IMR-90 (cell line): Measurements from ENCODE around the gene MAP3K8. TPM values are rescaled to one million over a fixed set of nuclear protein-coding genes. Genes with fewer than 3 reads are reported as not detected.

ENCODE experiments used
- ATAC-seq: fragments of 200-7000 bp; cut with Tn5 transposase; 2 replicates; pipeline ENCODE4 v1.9.1; 2020; ENCODE audit warnings: low read depth, mild to moderate bottlenecking, moderate library complexity
- BruUV-seq: library from RNA; stranded (reverse); fragments of 400-500 nt; replicated peaks from 2 replicates; lab custom pipeline; 2021; lab: Mats Ljungman, UMichigan
- CTCF ChIA-PET: fragments of 300-600 bp; formaldehyde crosslinking; extraction: SDS; loops from one replicate; lab custom pipeline; 2021; ENCODE audit warnings: antibody characterized with exemption; lab: Yijun Ruan, JAX
- POLR2A ChIA-PET: fragments of 300-600 bp; sonication (Branson Sonifier 250); formaldehyde crosslinking; loops from one replicate; lab custom pipeline; 2022; ENCODE audit warnings: antibody characterized with exemption; ENCODE audit not compliant: unreplicated experiment; lab: Charles Lee
- DNase-seq: peaks from one replicate; pipeline ENCODE4 v3.0.0; 2013
- H2AFZ ChIP-seq: replicated peaks from 2 replicates; pipeline ENCODE3; 2013; ENCODE audit warnings: low read length, mild to moderate bottlenecking; ENCODE audit not compliant: poor library complexity
- H2AK5ac ChIP-seq: 2 replicates; pipeline ENCODE4 v1.6.1; 2013; ENCODE audit warnings: low read depth, low read length, inconsistent platforms
- H2AK9ac ChIP-seq: replicated peaks from 2 replicates; pipeline ENCODE3; 2013; ENCODE audit warnings: mild to moderate bottlenecking, low read depth, low read length, moderate library complexity; ENCODE audit not compliant: poor library complexity
- H2BK120ac ChIP-seq: 2 replicates; pipeline ENCODE4 v1.6.1; 2013; ENCODE audit warnings: low read depth, low read length, inconsistent platforms
- H2BK15ac ChIP-seq: 3 replicates; pipeline ENCODE4 v1.6.1; 2013; ENCODE audit warnings: low read depth, low read length, inconsistent platforms
- H2BK20ac ChIP-seq: 2 replicates; pipeline ENCODE4 v1.6.1; 2013; ENCODE audit warnings: low read depth, mild to moderate bottlenecking, inconsistent platforms, low read length, moderate library complexity
- H2BK5ac ChIP-seq: 2 replicates; pipeline ENCODE4 v1.6.1; 2013; ENCODE audit warnings: mild to moderate bottlenecking, low read depth, low read length, inconsistent platforms; ENCODE audit not compliant: poor library complexity, severe bottlenecking
- H3K14ac ChIP-seq: replicated peaks from 2 replicates; pipeline ENCODE4 v1.6.1; 2013; ENCODE audit warnings: low read depth, low read length, inconsistent platforms
- H3K18ac ChIP-seq: 2 replicates; pipeline ENCODE4 v1.6.1; 2013; ENCODE audit warnings: low read depth, low read length, control low read depth
- H3K23ac ChIP-seq: 2 replicates; pipeline ENCODE4 v1.6.1; 2013; ENCODE audit warnings: low read depth, low read length, inconsistent platforms
- H3K27ac ChIP-seq: 2 replicates; pipeline ENCODE4 v1.5.1; 2013; ENCODE audit warnings: mild to moderate bottlenecking, control low read depth, low read length; ENCODE audit not compliant: insufficient read depth
- H3K27me3 ChIP-seq: 2 replicates; pipeline ENCODE4 v1.6.1; 2013; ENCODE audit warnings: low read length; ENCODE audit not compliant: control insufficient read depth, insufficient read depth
- H3K36me3 ChIP-seq: 2 replicates; pipeline ENCODE4 v1.6.1; 2013; ENCODE audit warnings: low read length, mixed read lengths; ENCODE audit not compliant: control insufficient read depth, insufficient read depth
- H3K4ac ChIP-seq: 2 replicates; pipeline ENCODE4 v1.6.1; 2013; ENCODE audit warnings: low read depth, low read length, inconsistent platforms
- H3K4me1 ChIP-seq: 2 replicates; pipeline ENCODE4 v1.6.1; 2013; ENCODE audit warnings: low read length, mixed read lengths; ENCODE audit not compliant: control insufficient read depth, insufficient read depth
- H3K4me2 ChIP-seq: 2 replicates; pipeline ENCODE4 v1.6.1; 2013; ENCODE audit warnings: low read depth, mild to moderate bottlenecking, control low read depth, low read length, moderate library complexity
- H3K4me3 ChIP-seq: 2 replicates; pipeline ENCODE4 v1.5.1; 2013; ENCODE audit warnings: low read depth, mild to moderate bottlenecking, control low read depth, low read length, moderate library complexity; ENCODE audit not compliant: insufficient read depth
- H3K56ac ChIP-seq: 2 replicates; pipeline ENCODE4 v1.6.1; 2013; ENCODE audit warnings: low read length, inconsistent platforms; ENCODE audit not compliant: insufficient read depth; ENCODE audit errors: extremely low read depth
- H3K79me1 ChIP-seq, 2 experiments: 2 replicates each; pipeline ENCODE4 v1.6.1; 2013; ENCODE audit warnings: low read length in 2 of 2, inconsistent platforms in 1 of 2, low read depth in 1 of 2
- H3K9ac ChIP-seq: 2 replicates; pipeline ENCODE4 v1.6.1; 2013; ENCODE audit warnings: low read depth, low read length, control low read depth
- H3K9me1 ChIP-seq: 2 replicates; pipeline ENCODE4 v1.6.1; 2013; ENCODE audit warnings: low read length, inconsistent platforms; ENCODE audit not compliant: insufficient read depth
- H3K9me3 ChIP-seq: 2 replicates; pipeline ENCODE4 v1.6.1; 2013; ENCODE audit warnings: low read length; ENCODE audit not compliant: control insufficient read depth, insufficient read depth
- H4K20me1 ChIP-seq: 2 replicates; pipeline ENCODE4 v1.6.1; 2013; ENCODE audit warnings: low read length, inconsistent platforms; ENCODE audit not compliant: insufficient read depth
- H4K5ac ChIP-seq: 2 replicates; pipeline ENCODE4 v1.6.1; 2013; ENCODE audit warnings: mild to moderate bottlenecking, low read depth, low read length, control low read depth
- H4K8ac ChIP-seq, 2 experiments: 2 replicates each; pipeline ENCODE4 v1.6.1; 2013; ENCODE audit warnings: low read depth in 2 of 2, low read length in 2 of 2, control low read depth in 1 of 2, inconsistent platforms in 1 of 2
- H4K91ac ChIP-seq: 2 replicates; pipeline ENCODE4 v1.6.1; 2013; ENCODE audit warnings: low read depth, low read length, inconsistent platforms; ENCODE audit not compliant: insufficient read depth
- BHLHE40 ChIP-seq: fragments of 150-350 bp; IDR thresholded peaks from 2 replicates; pipeline ENCODE4 v1.6.1; 2016; ENCODE audit warnings: mild to moderate bottlenecking, low read depth, low read length
- CEBPB ChIP-seq: IDR thresholded peaks from 2 replicates; pipeline ENCODE4 v1.6.1; 2012; ENCODE audit warnings: low read depth, low read length, improper control_type of control experiment
- CHD1 ChIP-seq: IDR thresholded peaks from 2 replicates; pipeline ENCODE4 v1.6.1; 2012; ENCODE audit warnings: low read depth, low read length, improper control_type of control experiment
- CTCF ChIP-seq: conservative IDR thresholded peaks from 2 replicates; pipeline ENCODE4 v1.5.1; 2012; ENCODE audit warnings: mild to moderate bottlenecking, low read depth, low read length, improper control_type of control experiment
- ELK1 ChIP-seq: fragments of 150-350 bp; IDR thresholded peaks from 2 replicates; pipeline ENCODE4 v1.6.1; 2016; ENCODE audit warnings: low read depth, mild to moderate bottlenecking, low read length, moderate library complexity, borderline replicate concordance
- FOS ChIP-seq: fragments of 150-350 bp; IDR thresholded peaks from 2 replicates; pipeline ENCODE4 v1.6.1; 2016; ENCODE audit warnings: low read depth, low read length
- MAFK ChIP-seq: IDR thresholded peaks from 2 replicates; pipeline ENCODE4 v1.6.1; 2012; ENCODE audit warnings: low read depth, low read length, improper control_type of control experiment
- MAZ ChIP-seq: IDR thresholded peaks from 2 replicates; pipeline ENCODE4 v1.6.1; 2012; ENCODE audit warnings: low read depth, mild to moderate bottlenecking, low read length, improper control_type of control experiment, moderate library complexity, borderline replicate concordance
- MXI1 ChIP-seq: IDR thresholded peaks from 2 replicates; pipeline ENCODE4 v1.6.1; 2012; ENCODE audit warnings: low read depth, mild to moderate bottlenecking, low read length, moderate library complexity, borderline replicate concordance
- NFE2L2 ChIP-seq: fragments of 150-350 bp; IDR thresholded peaks from 2 replicates; pipeline ENCODE4 v1.6.1; 2016; ENCODE audit warnings: low read depth, mild to moderate bottlenecking, low read length
- POLR2A ChIP-seq: IDR thresholded peaks from 2 replicates; pipeline ENCODE4 v1.6.1; 2012; ENCODE audit warnings: mild to moderate bottlenecking, low read depth, low read length
- RAD21 ChIP-seq: IDR thresholded peaks from 2 replicates; pipeline ENCODE4 v1.6.1; 2012; ENCODE audit warnings: low read length, improper control_type of control experiment
- RCOR1 ChIP-seq: IDR thresholded peaks from 2 replicates; pipeline ENCODE4 v1.6.1; 2012; ENCODE audit warnings: mild to moderate bottlenecking, low read length, improper control_type of control experiment; ENCODE audit not compliant: insufficient replicate concordance
- RFX5 ChIP-seq: IDR thresholded peaks from 2 replicates; pipeline ENCODE4 v1.8.0; 2012; ENCODE audit warnings: low read depth, mild to moderate bottlenecking, low read length, moderate library complexity
- SMC3 ChIP-seq: fragments of 150-350 bp; IDR thresholded peaks from 2 replicates; pipeline ENCODE4 v1.6.1; 2016; ENCODE audit warnings: low read depth, mild to moderate bottlenecking, antibody characterized with exemption, low read length, moderate library complexity
- USF2 ChIP-seq: fragments of 150-350 bp; IDR thresholded peaks from 2 replicates; pipeline ENCODE4 v1.6.1; 2017; ENCODE audit warnings: mild to moderate bottlenecking, antibody characterized with exemption, low read length, low read depth
- WGBS, 2 experiments: methylation state at CpG; one replicate each; pipeline versions ENCODE4 v1.1.5 to v1.1.7; 2013; ENCODE audit warnings: missing lambda C conversion rate in 2 of 2; ENCODE audit not compliant: insufficient read length in 1 of 2; ENCODE audit errors: extremely low coverage in 2 of 2; 5-methylcytosine and 5-hydroxymethylcytosine counted together
- dilution Hi-C: fragments of 300-500 bp; cut with HindIII; formaldehyde crosslinking; loops from one replicate; pipeline ENCODE4 v1.14.3; 2018; ENCODE audit warnings: low sequenced_read_pairs; ENCODE audit not compliant: unreplicated experiment
- in situ Hi-C: fragments of 300-500 bp; cut with MboI; formaldehyde crosslinking; loops from 3 replicates; pipeline ENCODE4 v1.14.3; 2019; ENCODE audit warnings: low sequenced_read_pairs, inconsistent platforms, mixed read lengths
- intact Hi-C: fragments of 100-400 bp; cut with micrococcal nuclease; formaldehyde crosslinking; loops from 2 replicates; pipeline ENCODE4 v1.10.0; 2022
- polyA plus RNA-seq, 3 experiments: library from polyadenylated mRNA; depleted of rRNA; stranded (reverse); fragments of >200 nt; gene quantifications; 2 replicates each; pipeline ENCODE4 v1.2.3, GENCODE V29; 2012; ENCODE audit warnings: low replicate concordance in 1 of 3
- total RNA-seq: library from RNA; depleted of rRNA; stranded (reverse); fragments of >200 nt; gene quantifications from 2 replicates; pipeline ENCODE4 v1.2.3, GENCODE V29; 2012

The MAP3K8 gene
- total and polyA plus RNA-seq, 2 of the 4 experiments (the other 2 are of a cell fraction) = 1.8 to 2.6 TPM

GRCh38 chr10:30459283-30459682 is 25.3 kb downstream of the MAP3K8 start:
- Histone ChIP-seq H3K4me3 (no peak overlapping the region), H4K91ac (no peak overlapping the region), H3K9me1 (peaks cover 3% of the 10 kb centered on the region; the same call in 1 of the 2 replicates), H3K4me2 (no peak overlapping the region), H3K79me1 (no peaks in the 10 kb centered on the region), H2BK5ac (no peak overlapping the region), H3K36me3 (peaks cover 31% of the 10 kb centered on the region), H2AK9ac (no peak overlapping the region), H2BK120ac (no peak overlapping the region), H3K23ac (no peak overlapping the region), H3K14ac (no peak overlapping the region), H2BK15ac (no peak overlapping the region), H3K4me1 (peaks cover 14% of the 10 kb centered on the region), H2BK20ac (no peak overlapping the region), H3K4ac (no peak overlapping the region), H3K9ac (no peak overlapping the region), H3K27ac (no peak overlapping the region), H3K18ac (no peak overlapping the region), H2AK5ac (no peak overlapping the region), H2AFZ (no peak overlapping the region), H3K9me3 (no peaks in the 10 kb centered on the region), H4K8ac (no peak overlapping the region), H4K20me1 (no peaks in the 10 kb centered on the region; the same call in 1 of the 2 replicates), H3K27me3 (no peaks in the 10 kb centered on the region), H4K5ac (no peak overlapping the region), H3K56ac (no peak overlapping the region)
- ChIA-PET POLR2A (no interaction called here), CTCF (no interaction called here)
- no peak for DNase-seq
- no TSS peak for BruUV-seq
- TF ChIP-seq RFX5 (no peak), NFE2L2 (no peak), CEBPB (no peak), FOS (no peak), ELK1 (no peak), SMC3 (no peak), BHLHE40 (no peak), MXI1 (no peak), CTCF (no peak), MAZ (no peak), MAFK (no peak), RAD21 (no peak), RCOR1 (no peak), POLR2A (no peak), USF2 (no peak), CHD1 (no peak)
- in situ Hi-C loops = no loop called here
- ATAC-seq = no peak
- WGBS, 2 experiments = no CpG with 5 or more reads among the region's 6 CpGs
- dilution Hi-C loops = no loop called here
- intact Hi-C loops = no loop called here
